GM08714 (cell line): Measurements from ENCODE around the gene EPHX1.
"Not testable (repeated sequence)": the region's sequence is repeated elsewhere in the genome, so short reads cannot be mapped to it uniquely, and the experiment has no call there.

Experiments
- H3K4me3 ChIP-seq: fragments of 200-500 bp; sonication (Bioruptor generic); 2 replicates; pipeline ENCODE4 v1.5.1; 2014; ENCODE audit warnings: mild to moderate bottlenecking, low read length, inconsistent platforms
- ZNF274 ChIP-seq: IDR thresholded peaks from 2 replicates; pipeline ENCODE4 v1.6.1; 2012; ENCODE audit warnings: mild to moderate bottlenecking, low read depth, low read length

The EPHX1 gene

DNA sequence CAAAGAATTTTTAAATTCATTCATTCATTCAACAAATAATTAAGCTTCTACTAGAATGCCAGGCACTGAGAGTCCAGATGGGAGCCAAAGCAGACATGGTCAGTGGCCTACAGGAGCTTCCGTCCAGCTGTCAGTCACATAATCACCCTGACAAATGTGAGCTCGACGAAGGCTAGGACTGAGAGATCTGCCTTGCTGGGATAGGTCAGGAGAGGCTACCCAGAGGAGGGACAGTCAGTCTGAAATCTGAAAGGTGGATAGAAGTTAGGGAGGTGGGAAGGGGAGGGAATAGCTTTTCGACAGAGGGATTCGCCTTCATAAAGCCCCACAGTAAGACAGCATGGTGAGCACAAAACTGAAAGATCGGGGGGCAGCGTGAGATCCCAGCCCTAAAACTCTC lies 8.3 kb downstream of the EPHX1 start:
- H3K4me3 ChIP-seq: no peak overlapping the region
- no peak for TF ChIP-seq ZNF274

DNA sequence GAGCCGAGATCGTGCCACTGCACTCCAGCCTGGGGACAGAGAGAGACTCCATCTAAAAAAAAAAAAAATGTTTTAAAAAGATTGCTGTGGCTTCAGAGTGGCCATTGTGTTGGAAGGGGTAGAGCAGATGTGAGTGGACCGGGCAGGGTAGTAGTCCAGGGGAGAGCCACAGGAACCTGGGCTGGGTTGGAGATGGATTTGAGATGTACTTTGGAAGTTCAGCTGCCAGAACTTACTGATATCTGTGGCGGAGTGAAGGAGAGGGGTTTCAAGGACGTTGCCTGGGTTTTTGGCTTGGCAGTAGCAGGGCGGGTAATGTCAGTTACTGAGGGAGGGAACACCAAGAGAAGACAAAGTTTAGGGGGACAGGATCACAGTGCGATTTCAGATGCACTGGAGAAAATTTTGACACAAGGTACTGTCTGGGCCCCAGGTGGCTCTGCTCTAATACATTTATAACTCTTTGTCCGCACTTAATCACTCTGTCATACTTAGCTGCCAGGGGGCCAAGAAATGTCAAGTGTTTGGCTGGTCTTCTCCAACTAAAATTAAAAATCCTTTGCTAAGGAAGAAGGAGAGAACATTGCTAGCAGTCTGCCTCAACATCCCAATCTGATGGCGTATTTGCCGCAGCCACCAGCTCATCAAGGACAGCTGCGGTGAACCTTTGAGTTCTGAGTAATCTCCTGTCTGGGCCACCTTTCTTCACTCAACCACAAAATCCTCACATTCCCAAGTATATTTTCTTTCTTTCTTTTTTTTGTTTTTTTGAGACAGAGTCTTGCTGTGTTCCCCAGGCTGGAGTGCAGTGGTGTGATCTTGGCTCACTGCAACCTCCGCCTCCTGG lies 9.6 kb downstream of the EPHX1 start:
- TF ChIP-seq ZNF274: no peak
- no peak overlapping the region for H3K4me3 ChIP-seq

DNA sequence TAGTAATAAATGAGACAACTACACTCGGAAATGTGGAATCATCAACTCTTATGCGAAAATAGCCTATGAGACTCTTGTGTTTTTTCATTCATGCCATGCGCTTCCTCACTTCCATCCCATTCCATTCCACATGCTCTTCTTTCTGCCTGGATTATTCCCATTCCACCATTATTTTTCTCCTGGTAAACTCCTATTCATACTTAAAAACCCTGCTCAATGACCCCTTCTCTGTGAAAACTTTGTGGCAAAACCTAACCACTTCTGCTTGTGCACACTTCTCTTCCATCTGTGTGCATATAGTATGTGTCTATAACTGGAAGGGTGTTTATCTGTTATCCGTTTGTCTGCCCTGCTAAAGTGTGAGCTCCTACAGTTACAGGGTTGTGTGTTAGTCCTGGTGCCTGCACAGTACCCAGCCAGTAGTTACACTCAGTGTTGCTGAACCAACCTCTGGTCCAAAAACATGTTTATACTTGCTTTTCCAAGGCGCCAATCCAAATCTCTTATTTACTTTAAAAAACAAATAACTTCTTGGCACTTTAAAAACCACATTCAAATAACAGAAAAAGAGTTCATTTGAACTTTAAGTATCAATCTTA lies 10.7 kb downstream of the EPHX1 start:
- no peak overlapping the region for H3K4me3 ChIP-seq
- TF ChIP-seq ZNF274: no peak

- no peak overlapping the region for H3K4me3 ChIP-seq
- TF ChIP-seq ZNF274: no peak
These were observed 12.9 kb downstream of the EPHX1 start for GRCh38 chr1:225822655-225823403.

- no peak overlapping the region for H3K4me3 ChIP-seq
- no peak for TF ChIP-seq ZNF274
These were observed 13.9 kb downstream of the EPHX1 start for GRCh38 chr1:225823811-225824261.

- H3K4me3 ChIP-seq: no peak overlapping the region
- TF ChIP-seq ZNF274: no peak
These were observed 14.6 kb downstream of the EPHX1 start for GRCh38 chr1:225824533-225824941.

- TF ChIP-seq ZNF274: no peak
- no peak overlapping the region for H3K4me3 ChIP-seq
These were observed 15.2 kb downstream of the EPHX1 start for GRCh38 chr1:225825078-225825477.

GRCh38 chr1:225825607-225826007 lies 15.7 kb downstream of the EPHX1 start:
- TF ChIP-seq ZNF274: no peak
- H3K4me3 ChIP-seq: no peak overlapping the region

DNA sequence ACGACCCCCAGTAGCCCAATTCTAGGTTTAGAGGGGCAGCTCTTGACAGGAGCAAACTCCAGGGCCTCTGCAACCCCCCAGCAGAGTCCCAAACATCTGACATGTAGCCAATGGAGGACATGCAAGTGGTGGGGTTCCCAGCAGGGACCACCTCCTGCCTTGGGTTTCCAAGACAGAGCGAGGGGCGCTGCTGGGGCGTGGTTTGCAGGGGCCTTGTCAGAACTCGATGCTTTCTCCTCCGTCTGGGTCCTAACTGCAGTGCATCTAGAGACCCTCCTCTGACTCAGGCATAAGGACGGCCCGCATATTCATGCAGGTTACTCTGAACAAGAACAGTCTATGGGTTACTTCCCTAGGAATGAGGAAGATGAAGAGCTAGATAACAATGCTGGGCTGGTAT lies 17.2 kb downstream of the EPHX1 start:
- H3K4me3 ChIP-seq: no peak overlapping the region
- TF ChIP-seq ZNF274: no peak

DNA sequence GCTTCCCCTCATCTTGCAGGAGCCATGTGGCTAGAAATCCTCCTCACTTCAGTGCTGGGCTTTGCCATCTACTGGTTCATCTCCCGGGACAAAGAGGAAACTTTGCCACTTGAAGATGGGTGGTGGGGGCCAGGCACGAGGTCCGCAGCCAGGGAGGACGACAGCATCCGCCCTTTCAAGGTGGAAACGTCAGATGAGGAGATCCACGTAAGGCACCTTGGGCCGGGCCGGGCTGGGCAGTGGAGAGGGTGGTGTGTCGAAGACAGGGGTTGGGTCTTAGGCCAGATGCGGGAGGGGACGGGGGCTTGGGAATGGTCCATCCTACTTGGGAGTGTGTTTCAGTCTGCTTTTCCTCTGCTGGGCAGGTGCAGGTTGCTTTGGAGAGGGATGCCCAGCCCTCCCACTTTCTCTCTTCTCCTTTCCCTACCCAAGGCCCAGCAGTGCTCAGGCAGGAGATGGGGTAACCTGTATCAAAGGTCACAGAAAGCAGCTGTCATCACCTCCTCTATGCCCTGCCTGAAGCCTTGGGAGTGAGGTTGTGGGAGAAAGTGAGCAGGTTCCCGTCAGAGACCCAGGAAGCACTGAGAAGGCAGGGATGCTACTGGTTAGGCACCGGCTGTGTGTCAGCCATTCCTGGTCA lies 18.9 kb downstream of the EPHX1 start:
- no peak for TF ChIP-seq ZNF274
- H3K4me3 ChIP-seq: no peak overlapping the region

DNA sequence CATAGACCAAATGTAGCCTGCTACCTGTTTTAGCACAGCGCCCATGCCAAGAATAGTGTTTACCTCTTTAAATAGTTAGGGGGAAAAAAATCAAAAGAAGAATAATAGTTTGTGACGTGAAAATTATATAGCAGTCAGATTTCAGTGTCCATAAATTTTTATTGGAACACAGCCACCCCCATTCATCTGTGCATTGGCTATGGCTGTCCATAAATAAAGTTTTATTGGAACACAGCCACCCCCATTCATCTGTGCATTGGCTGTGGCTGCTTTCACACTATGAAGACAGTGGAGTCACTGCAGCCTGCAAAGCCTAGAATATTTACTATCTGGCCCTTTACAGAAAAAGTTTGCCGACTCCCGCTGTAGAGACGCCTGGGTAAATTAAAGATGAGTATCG lies 20.9 kb downstream of the EPHX1 start:
- TF ChIP-seq ZNF274: no peak

DNA sequence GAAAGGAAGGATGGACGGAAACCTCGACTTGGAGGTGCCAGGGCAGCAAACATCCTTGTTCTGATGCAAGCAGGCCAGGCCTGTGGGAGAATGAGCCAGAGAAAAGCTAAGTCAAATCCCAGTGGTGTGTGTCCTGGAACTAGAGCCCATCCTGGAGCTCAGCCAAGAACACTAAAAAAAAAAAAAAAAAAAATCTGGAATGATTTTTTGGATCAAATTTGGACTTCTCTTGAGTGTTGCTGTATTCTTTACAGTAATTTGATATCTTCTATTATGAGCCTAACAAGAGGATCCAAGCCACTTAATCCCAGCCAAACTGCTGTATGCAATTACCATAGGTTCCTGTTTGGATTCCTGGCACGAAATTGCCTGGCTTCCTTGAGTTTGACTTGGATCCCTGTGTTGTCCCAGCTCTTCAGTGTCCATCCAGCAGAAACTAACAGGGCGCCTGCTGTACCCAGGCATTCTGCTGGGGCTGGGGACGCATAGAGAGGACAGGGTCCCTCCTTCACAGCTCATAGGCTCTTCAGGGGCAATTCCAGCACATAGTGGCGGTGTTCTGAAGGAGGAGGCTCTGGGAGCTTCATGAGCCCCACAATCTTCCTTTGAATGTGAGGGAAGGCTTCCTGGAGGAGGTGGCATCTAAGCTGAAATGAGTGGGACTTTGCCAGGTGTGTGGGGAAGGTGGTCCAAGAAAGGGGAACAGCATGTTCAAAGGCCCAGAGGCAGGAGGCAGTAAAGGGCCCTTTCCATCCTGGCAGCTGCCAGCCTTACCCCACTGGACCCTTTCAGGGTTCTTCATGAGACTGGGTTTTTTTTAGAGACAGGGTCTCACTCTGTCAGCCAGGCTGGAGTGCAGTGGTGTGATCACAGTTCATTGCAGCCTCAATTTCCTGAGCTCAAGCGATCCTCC lies 24.7 kb downstream of the EPHX1 start:
- TF ChIP-seq ZNF274: no peak
- H3K4me3 ChIP-seq: no peak overlapping the region

More for the DNA sequence above, 20.9 kb downstream of the EPHX1 start:
- H3K4me3 ChIP-seq: no peak overlapping the region

DNA sequence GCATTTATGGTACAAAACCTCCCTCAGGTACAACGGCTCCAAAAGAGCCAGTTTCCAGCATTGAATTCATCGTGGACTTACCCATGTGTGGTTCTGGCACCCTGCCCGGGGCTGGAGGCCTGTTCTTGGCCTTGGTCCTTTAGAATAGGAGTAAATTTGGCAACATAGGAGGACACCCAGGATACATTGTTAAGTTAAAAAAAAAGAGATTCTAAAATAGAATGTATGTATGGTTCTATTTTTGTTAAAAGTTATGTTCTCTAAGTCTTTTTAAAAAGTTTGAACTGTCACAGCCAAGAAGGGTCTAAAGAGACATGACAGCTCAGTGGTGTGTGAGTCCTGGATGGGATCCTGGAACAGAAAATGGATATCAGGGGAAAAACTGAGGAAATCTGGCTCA lies 25.9 kb downstream of the EPHX1 start:
- TF ChIP-seq ZNF274: no peak
- no peak overlapping the region for H3K4me3 ChIP-seq

GRCh38 chr1:225836296-225836695 lies 26.4 kb downstream of the EPHX1 start:
- not testable (repeated sequence) for H3K4me3 ChIP-seq
